Measurements from ENCODE around the gene KIAA1217.

Gene KIAA1217

GRCh38 chr10:24241536-24242040 lies 32.6 kb downstream of the KIAA1217 start:
- no peak for DNase-seq (ENCODE audit: low read depth in 3 of 3)

DNA sequence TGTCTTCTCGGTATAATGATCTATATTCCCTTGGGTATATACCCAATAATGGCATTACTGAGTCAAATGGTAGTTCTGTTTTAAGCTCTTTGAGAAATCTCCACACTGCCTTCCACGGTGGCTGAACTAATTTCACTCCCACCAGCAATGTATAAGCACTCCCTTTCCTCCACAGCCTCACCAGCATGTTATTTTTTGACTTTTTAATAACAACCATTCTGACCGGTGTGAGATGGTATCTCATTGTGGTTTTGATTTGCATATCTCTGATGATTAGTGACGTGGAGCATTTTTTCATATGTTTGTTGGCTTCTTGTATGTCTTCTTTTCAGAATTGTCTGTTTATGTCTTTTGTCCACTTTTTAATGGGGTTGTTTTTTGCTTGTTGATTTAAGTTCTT lies 33.6 kb downstream of the KIAA1217 start:
- DNase-seq (ENCODE audit: low read depth in 3 of 3), result no peak

GRCh38 chr10:24246365-24246764 lies 37.4 kb downstream of the KIAA1217 start:
- no peak for DNase-seq (ENCODE audit: low read depth in 3 of 3)

GRCh38 chr10:24247841-24248240 lies 38.9 kb downstream of the KIAA1217 start:
- no peak for DNase-seq (ENCODE audit: low read depth in 3 of 3)

DNA sequence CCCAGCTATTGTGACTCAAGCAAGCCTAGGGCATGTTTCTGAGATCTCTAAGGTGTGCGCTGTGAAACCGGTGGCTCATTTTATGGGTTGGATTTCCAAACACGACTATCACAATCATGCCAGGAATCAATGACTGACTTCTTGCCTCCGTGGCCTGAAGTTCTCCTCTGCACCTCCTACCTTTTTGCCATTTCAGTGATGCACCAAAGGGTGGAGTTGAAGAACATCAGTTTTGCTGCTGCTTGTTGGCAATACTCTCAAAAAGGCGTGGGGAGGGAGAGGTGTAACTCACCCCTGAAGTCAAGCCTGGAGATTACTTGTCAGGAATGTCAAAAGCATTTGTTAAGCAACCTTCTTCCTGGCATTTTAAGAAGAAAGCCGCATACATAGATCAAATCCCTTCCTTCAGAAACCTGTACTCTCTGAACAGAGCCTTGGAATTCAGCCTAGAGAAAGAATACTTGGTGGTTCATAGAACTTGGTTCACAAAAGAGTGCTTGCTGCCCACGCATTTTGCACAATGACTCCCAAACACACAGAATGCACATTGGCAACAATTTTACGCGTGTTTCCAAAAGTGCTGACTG lies 41.0 kb downstream of the KIAA1217 start:
- no peak for DNase-seq (ENCODE audit: low read depth in 3 of 3)

- DNase-seq (ENCODE audit: low read depth in 3 of 3), result no peak
Measured at GRCh38 chr10:24251547-24251946, 42.6 kb downstream of the KIAA1217 start.

DNA sequence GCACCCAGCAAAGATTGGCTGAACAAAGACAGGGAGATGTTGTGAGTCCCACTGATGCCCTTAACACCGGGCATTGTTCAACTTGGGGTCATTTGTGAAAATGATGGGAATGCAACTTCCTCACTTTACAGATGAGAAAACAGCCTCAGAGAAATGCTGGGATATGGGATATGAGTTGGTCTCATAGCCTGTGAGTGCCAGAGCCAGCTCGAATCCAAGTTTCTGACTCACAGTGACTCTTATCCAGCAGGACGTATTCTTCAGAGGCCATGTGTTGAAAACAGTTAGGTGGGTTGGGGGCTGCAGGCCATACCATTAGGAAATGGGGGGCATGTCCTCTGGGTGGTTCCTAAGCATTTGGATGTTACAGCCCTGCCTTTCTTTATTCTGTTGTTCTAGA lies 45.2 kb downstream of the KIAA1217 start:
- no peak for DNase-seq (ENCODE audit: low read depth in 3 of 3)

DNA sequence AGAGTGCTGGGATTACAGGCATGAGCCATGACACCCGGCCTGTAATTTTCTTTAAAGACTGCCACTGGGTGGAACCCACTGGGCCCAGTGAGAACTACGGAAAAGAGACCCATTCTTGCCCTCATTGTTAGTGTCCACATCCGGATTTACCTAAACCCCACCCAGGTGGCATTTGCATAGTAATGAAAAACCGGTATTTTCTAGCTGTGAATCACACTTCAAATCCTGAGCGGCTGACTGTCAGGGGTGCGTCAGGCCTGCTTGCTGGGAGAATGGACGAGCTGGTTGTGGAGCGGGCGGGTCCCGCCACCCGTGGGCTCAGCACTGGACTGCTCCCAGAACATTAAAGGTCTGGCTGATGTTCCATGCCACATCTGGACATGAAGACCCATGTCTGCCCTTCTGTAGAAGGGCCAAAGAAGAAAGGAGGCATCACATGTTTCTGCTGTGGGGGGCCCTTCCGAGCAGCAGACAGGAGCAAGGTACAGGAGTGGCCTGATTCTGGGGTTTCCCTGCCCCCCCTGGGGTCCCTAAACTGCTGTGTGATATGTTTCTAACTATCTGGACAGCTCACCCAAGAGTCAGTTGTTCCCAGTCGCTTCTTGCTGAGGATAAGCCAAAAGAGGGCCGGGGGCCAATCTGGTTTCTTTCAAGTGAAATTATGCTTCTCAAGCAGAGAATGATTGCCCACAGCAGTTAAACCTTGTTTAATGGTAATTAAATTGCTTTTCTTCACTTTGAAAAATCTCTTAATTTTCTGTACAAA lies 46.4 kb downstream of the KIAA1217 start:
- no peak for DNase-seq (ENCODE audit: low read depth in 3 of 3)

- no peak for DNase-seq (ENCODE audit: low read depth in 3 of 3)
Measured at GRCh38 chr10:24255881-24256311, 47.0 kb downstream of the KIAA1217 start.

DNA sequence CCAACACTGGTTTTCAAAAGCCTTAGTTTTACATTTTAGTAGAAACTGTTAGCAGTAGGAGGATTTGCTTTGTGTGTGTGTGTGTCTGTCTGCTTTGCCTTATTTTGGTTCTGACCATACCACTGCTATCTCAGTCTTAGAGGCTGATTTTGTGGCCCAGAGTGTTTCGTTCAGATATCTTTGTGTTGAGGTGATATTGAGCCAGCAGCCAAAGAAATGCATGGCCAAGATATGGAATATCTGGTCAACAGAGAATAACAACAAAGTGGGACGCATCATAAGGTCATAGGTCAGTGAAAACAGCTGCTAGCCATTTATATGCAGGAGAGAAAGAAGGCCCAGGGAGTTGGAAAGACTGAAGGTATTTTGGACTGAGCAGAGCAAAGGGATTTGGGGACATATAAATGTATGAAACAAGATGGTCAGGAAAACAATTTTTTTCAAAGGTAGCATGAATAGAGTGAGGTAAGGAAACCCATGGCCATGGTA lies 47.7 kb downstream of the KIAA1217 start:
- DNase-seq (ENCODE audit: low read depth in 3 of 3), result no peak

GRCh38 chr10:24257588-24257987 lies 48.6 kb downstream of the KIAA1217 start:
- no peak for DNase-seq (ENCODE audit: low read depth in 3 of 3)

DNA sequence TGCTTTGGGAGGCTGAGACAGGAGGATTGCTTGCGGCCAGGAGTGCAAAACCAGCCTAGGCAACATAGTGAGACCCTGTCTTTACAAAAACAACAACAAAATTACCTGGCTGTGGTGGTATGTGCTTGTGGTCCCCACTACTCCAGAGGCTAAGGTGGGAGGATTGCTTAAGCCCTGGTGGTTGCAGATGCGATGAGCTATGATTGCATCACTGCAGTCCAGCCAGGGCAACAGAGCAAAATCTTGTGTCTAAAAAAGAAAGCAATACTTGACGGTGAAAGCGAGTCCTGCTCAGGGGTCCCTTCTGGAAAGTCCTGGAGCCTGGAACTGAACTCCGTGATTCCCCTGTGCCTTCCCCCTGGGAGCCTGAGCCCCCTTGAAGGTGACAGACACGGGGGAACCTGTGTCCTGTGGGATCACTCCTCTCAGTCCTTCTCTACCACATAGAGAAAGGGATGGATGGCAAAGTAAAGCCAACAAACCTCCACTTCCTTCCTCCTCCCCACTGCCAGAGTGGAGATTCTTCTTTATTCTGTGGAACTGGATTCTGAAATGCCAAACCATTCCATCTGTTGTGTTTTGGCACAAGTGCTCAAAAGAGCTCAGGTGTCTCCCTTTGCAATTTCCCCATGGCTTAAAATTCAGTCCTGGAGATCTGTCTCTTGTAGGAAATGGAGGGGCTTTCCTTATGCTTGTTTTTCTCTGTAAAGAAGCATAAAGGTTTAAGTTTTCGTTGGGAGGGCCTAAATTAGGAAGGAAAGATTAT lies 50.6 kb downstream of the KIAA1217 start:
- no peak for DNase-seq (ENCODE audit: low read depth in 3 of 3)

GRCh38 chr10:24261627-24262026 lies 52.7 kb downstream of the KIAA1217 start:
- DNase-seq (ENCODE audit: low read depth in 3 of 3), result no peak

DNA sequence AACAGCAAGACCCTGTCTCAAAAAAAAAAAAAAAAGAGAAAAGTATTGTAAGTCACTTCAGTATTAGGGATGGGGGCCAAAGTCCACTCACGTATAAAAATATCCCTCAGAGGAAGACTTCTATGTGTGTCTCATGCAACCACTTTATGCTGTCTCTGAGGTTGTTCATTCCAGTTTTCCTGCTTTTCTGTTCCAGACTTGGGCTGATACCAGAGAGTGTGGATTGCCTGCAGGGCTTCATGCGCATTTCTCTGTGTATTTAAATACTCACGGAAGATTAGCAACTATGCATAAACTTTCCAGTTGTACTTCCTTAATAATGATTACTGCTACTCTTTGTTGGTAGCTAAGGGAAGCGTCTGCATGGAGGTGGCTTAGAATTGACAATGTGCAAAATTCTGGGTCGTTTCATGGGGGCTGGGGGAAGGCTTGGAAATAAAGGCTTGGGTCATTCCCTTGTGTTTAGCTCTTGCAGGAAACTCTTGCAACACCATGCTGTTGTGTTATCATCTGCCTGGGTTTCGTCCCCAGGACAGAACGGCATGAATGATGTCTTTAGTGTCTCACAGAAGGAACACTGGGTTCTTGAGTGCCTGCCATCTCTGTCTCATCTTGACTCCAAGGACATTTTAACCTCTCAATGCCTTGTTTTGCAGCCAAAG lies 54.1 kb downstream of the KIAA1217 start:
- no peak for DNase-seq (ENCODE audit: low read depth in 3 of 3)

- DNase-seq (ENCODE audit: low read depth in 3 of 3), result no peak
Measured at GRCh38 chr10:24269476-24269875, 60.5 kb downstream of the KIAA1217 start.

- DNase-seq (ENCODE audit: low read depth in 3 of 3), result no peak
Measured at GRCh38 chr10:24272374-24272773, 63.4 kb downstream of the KIAA1217 start.

DNA sequence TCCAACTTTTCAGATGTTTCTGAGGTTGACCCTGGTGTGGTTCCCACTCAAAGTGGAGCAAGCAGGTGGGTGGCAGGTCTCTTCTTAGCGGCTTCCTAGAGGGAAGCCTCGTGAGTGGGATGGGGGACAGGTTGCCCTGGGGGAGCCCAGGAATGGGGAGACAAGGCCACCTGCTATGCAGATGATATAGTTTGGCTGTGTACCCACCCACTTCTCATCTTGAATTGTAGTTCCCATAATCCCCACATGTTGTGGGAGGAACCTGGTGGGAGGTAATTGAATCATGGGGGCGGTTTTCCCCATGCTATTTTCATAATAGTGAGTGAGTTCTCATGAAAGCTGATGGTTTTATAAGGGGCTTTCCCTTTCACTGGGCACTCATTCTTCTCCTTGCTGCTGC lies 68.3 kb downstream of the KIAA1217 start:
- DNase-seq (ENCODE audit: low read depth in 3 of 3), result no peak

- no peak for DNase-seq (ENCODE audit: low read depth in 3 of 3)
Measured at GRCh38 chr10:24277771-24278170, 68.8 kb downstream of the KIAA1217 start.

- DNase-seq (ENCODE audit: low read depth in 3 of 3), result no peak
Measured at GRCh38 chr10:24278176-24278889, 69.4 kb downstream of the KIAA1217 start.

DNA sequence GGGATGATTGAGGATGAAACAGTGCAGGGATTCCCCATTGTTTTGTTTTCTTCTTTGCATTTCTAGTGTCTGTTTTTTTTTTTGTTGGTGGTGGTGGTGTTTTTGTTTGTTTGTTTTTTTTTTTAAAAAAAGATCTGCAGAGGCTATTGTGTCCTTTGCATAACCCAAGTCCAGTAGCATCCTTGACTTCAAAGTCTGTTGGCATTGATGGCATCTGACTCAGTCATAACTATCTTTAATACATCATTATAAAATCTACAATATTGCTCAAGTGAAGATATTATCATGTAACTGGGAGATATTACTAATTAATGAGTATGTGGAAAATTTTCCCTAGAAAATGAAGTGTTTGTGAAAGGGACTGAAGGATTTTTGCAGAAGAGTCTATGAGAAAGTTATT lies 70.2 kb downstream of the KIAA1217 start:
- DNase-seq (ENCODE audit: low read depth in 3 of 3), result no peak

DNA sequence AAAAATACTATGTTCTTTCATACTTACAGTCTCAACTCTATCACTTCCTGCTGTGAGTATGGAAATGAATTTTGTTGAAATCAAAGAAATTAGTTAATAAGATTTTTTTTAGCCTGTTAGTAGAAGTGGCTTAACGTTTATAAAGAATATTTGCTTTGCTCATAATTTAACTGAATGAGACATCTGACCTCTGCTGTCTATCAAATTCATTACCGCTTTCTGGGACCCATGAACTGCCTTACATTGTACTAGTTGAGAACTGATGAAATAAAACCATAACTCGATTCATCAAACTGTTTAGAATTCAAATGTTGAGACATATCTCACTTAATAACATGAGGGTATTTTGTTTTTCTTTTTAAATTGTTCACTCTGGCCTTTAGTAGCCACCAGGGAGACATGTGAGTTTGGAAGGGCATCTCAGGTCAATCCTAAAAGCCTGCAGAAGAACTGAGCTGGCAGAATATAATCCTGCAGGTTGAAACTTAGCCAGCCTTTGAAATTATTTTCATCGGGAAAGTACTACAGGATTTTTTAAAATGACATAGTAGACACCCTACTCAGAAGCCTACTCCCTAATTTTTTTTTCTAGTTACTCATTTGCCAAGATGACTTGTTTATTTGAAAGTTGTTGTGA lies 78.7 kb downstream of the KIAA1217 start:
- no peak for DNase-seq (ENCODE audit: low read depth in 3 of 3)

Measured in stimulated activated CD4-positive, alpha-beta T cell treated with anti-CD3 and anti-CD28 coated beads, TNF-alpha, amount 100 ng/mL, for 24 hours (primary cell).